Skin epidermis (tissue), 12 donors: ENCODE measurements around the gene ZBTB16.
A peak's percentile ranks its signal among the peaks of the same experiment; 100 is the strongest.

Experiments used
- H3K27ac ChIP-seq, 21 experiments: fragments of 200-600 bp; sonication (generic) in 11 of 21; one replicate each; pipeline ENCODE4 v1.5.0; 2020; ENCODE audit warnings: mild to moderate bottlenecking in 3 of 21, inconsistent platforms in 2 of 21, moderate library complexity in 2 of 21
- H3K4me3 ChIP-seq, 7 experiments: fragments of 200-600 bp; sonication (generic) in 2 of 7; one replicate each; pipeline ENCODE4 v1.5.0; 2020; ENCODE audit warnings: inconsistent platforms in 2 of 7, mild to moderate bottlenecking in 2 of 7, moderate library complexity in 1 of 7

The ZBTB16 gene

DNA sequence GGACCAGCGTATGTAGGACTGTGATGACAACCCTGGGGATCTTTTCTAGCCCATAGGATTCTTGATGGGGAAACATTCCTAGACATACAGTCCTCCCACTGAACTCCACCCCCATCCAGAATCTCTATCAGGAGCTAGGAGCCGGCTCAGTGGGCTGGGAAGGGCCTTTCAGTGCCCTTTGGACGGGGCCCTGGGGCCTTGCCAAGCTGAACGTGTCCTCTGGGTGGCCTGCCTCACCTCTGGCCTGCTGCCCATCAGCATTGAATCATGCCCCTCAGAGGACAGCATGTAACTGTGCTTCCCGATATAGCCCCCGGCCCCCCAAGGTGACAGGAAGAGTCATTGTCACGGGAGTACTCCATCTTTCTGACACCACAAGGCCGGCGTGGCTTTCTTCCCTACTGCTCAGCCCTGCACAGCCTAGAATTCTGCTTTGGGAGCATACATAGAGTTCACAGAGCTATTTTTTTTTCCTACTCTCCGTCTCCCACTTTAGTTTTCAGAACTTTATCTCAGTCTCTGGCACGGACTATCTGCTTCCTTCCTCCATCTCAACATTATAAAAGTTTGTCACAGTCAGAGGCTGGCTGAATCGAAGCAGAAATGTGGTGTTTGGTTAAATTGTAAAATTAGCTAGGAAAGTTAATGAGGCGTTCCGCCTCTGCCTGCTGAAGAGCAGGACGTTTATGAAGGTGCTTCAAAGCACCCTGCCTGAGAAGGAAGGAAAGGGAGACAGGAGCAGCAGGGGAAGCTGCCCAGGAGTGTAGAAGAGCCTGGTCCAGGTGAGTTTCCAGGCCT lies 111.9 kb downstream of the ZBTB16 start:
- no peak overlapping the region for H3K4me3 ChIP-seq
- peak overlapping the region in 8 of 21 experiments; percentile 17 to 72 (median 46) for H3K27ac ChIP-seq

DNA sequence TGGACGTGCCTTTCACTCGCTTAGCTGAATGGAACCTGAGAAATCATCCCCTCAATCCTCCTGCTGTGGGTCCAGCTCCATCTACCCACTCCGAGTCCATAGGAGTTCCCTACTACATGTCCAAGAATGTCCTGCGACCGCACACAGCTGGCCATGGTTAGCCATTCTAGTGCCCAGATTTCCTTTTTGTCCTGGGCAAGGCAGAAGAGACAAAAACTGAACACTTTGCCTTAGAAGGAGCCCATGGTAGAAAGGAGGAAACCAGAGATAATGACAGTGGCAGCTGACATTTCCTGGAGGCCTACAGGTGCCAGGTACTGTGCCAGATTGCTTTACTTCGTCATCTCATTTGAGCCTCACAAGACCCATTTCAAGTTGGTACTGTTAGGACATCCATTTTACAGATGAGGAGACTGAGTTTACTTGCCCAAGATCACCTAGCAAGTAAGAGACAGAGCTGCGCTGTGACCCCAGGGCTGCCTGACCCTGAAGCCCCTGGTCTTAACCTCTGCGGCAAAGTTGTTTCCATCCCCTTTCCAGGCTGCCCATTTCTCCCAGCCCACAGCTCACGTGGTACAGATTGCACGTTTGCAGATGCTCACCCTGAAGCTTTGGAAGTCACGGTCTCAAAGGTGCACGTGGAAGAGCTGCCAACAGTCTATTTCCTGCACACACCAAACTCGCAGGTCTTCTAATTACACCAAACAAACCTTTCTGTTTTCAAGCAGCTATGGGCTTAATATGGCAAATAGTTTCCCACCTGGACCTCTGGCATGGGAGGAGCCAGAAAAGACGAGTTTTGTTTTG lies 112.7 kb downstream of the ZBTB16 start:
- Histone ChIP-seq H3K27ac (peak overlapping the region in 12 of 21 experiments; percentile 7 to 72 (median 38)), H3K4me3 (no peak overlapping the region)

- H3K27ac ChIP-seq, result peak overlapping the region in 9 of 21 experiments; percentile 7 to 72 (median 32)
- H3K4me3 ChIP-seq, result no peak overlapping the region
Observed at GRCh38 chr11:114172871-114173444, 113.4 kb downstream of the ZBTB16 start.

DNA sequence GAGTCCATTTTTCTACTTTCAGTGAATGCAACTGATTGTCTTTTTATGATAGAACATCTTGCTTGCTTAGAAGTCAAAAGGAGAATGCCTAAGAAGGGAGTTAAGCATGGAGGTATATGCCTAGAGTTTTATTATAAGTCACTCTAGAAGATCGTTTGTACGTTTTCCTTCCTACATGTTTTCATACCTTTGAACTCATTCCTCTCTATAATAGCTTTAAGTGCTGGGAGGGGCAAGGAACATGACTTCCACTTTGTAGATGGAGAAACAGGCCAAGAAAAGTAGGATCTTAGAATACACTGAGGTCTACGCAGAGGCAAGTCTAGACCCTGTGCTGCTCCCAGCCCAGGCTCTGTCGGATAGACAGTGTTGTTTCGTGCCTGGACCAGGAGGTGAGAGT lies 114.3 kb downstream of the ZBTB16 start:
- peak overlapping the region in 1 of 21 experiments; percentile 72 for H3K27ac ChIP-seq
- H3K4me3 ChIP-seq, result no peak overlapping the region

DNA sequence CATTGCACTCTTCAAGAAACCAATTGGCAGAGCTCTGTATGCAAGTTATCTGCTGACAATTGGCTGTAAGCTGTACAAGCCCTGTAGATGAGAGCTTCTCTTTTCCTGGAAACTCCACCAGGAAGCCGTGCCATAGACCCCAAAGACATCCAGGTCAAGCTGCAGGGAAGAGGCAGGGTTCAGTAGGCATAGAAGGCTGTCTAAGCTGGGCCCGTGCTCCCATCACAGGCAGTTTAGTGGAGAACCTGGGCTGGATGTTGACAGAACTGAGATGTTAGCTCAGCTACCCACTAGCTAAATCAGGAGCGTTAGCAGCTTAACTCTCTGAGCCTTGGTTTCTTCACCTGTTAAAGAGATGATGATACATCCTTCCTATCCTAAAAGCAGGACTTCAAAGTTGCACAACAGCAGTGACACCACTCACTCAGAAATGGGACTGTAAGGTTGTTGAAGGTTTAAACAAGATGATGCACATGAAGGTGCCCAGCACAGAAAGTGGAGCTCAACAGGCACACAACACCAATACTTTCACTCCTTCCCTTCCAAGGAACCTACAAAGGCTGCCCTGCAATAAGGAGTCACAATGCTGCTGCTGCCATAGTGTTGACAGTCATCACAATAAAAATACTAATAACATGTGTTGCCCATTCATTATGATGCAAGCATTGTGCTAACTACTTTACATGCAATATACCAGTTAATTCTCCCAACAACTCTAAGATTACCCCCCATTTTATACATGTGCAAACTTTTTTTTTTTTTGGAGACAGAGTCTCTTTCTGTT lies 115.4 kb downstream of the ZBTB16 start:
- Histone ChIP-seq H3K27ac (peak overlapping the region in 1 of 21 experiments; percentile 1), H3K4me3 (no peak overlapping the region)

DNA sequence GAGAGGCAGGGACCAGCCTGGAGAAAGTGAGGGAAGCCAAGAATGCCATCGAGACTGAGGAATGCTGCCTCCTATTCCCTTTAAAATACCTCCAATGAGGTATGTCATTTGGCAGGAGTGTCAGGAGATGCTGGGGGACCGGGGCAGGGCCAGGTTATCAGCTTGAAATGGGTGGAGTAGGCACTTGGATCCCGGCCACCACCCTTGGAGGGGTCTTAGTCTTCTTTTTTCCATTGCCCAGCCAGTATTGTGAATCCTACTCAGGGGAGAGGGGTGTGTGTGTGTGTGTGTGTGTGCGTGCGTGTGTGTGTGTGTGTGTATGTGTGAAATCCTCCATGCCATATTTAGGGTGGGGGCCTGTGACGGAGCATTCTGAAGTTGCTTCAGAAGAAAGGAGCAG lies 116.2 kb downstream of the ZBTB16 start:
- Histone ChIP-seq H3K27ac (peak overlapping the region in 2 of 21 experiments; percentile 1 to 43), H3K4me3 (no peak overlapping the region)

DNA sequence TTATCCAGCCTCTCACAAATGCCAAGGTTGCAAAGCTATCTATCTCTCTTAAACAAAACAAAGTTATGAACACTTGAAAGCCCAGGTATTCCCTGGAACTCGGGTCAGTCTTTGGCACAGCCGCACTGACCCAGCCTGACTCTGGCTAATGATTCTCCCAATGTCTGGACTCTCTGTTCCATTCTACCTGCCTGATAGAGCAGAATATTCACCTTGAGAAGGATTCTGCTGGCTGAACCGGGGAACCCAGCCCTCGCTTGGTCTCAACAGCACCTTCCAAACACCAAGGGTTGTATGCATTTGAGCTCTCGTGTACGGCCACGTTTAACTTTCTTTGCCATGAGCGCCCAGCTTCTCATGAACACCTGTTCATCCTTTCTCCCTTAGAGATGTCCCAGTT lies 116.8 kb downstream of the ZBTB16 start:
- H3K4me3 ChIP-seq, result no peak overlapping the region

GRCh38 chr11:114178656-114179055 lies 119.1 kb downstream of the ZBTB16 start:
- Histone ChIP-seq H3K4me3 (no peak overlapping the region), H3K27ac (peak overlapping the region in 12 of 21 experiments; percentile 20 to 81 (median 66))

More for the DNA sequence above, 116.8 kb downstream of the ZBTB16 start:
- peak overlapping the region in 1 of 21 experiments; percentile 1 for H3K27ac ChIP-seq

DNA sequence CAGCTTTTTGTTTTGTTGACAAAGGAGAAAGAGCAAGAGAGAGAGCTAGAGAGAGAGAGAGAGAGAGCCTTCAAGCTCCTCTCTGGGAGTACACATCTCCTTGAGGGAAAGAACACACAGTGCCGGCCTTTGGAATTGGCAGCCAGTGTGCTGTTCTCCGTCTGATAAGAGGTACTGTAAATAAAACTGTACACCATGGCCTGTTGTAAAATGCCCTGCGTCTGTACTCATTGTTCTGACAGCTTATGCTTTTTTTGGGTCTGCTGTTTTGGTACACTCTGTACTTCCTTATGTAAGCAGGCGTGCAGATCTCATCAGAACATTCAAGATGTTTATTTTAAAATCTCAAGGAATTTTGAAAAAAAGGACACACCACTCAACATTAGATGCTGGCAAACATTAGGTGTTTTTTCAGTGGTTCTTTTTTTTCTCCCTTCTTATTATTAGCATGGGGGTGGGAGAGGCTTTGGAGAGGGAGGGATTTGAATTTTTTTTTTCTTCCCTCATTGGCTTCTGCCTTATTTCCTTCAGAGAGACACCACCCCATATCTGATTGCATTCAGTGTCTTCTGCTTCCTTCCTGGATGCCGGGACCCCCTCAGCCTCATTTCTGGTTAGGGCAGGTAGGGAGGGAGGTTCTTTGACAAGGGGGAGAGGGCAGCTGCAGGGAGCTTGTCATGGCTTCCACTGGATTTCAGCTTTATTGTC lies 119.9 kb downstream of the ZBTB16 start:
- peak overlapping the region in 1 of 7 experiments; percentile 15 for H3K4me3 ChIP-seq

DNA sequence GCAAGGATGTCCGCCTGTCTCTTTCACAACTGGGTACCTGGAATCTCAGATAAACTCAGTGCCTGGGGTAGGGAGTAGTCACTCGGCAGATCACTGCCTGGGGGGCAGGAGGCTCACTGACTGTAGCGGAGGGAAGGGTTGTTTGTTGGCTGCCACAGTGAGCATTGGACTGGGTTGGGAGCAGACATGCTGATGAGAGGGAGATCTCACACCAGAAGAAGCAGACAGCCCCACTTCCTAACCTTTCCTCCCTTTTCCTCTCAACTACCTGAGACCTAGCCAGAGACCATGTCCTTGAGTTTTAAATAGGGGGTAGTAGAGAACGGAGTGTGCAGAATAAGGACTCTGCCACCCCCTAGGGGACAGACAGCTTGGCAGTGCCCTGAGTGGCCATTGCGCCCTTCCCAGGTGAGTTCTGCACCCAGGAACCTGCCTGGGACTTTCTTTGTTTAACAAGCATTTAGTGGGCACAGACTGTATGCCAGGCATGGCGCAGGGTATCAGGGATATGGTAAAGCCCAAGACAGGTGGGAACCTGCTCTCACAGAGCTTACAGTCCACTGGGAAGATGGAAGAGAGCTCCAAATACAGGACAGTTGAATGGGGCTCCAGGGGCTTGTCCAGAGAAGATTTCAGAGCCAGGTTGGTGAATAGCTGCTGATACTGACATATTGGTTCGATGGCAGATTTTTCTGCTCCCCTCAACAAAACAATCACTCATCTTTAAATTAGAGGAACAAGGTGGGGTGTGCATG lies 121.0 kb downstream of the ZBTB16 start:
- peak overlapping the region in 13 of 21 experiments; percentile 22 to 81 (median 66) for H3K27ac ChIP-seq
- H3K4me3 ChIP-seq, result peak overlapping the region in 1 of 7 experiments; percentile 15

More for the DNA sequence above, 119.9 kb downstream of the ZBTB16 start:
- H3K27ac ChIP-seq, result peak overlapping the region in 12 of 21 experiments; percentile 31 to 81 (median 68)

GRCh38 chr11:114181195-114181594 lies 121.7 kb downstream of the ZBTB16 start:
- Histone ChIP-seq H3K27ac (peak overlapping the region in 3 of 21 experiments; percentile 46 to 81 (median 74)), H3K4me3 (no peak overlapping the region)

DNA sequence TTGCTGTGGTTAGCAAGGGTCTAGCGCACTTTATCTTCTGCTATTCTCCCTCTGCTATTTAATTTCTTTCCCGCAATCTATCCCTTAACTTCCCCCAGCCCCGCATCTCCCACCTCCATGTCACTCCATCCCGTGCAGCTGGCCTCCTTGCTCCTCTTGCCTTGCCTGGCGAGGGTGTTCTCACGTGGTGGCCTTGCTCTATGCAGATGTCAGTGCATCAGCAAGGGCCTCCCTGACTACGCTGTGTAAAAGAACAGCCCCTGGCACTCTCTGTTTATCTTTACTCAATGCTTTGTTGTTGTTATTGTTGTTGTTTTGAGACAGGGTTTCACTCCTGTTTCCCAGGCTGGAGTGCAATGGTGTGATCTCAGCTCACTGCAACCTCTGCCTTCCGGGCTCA lies 122.2 kb downstream of the ZBTB16 start:
- no peak overlapping the region for H3K4me3 ChIP-seq
- H3K27ac ChIP-seq, result peak overlapping the region in 1 of 21 experiments; percentile 81

- Histone ChIP-seq H3K4me3 (no peak overlapping the region), H3K27ac (peak overlapping the region in 11 of 21 experiments; percentile 2 to 81 (median 59))
Observed at GRCh38 chr11:114182471-114183043, 123.0 kb downstream of the ZBTB16 start.

- Histone ChIP-seq H3K4me3 (no peak overlapping the region), H3K27ac (peak overlapping the region in 13 of 21 experiments; percentile 2 to 81 (median 55))
Observed at GRCh38 chr11:114183044-114183511, 123.6 kb downstream of the ZBTB16 start.

- Histone ChIP-seq H3K4me3 (no peak overlapping the region), H3K27ac (no peak overlapping the region)
Observed at GRCh38 chr11:114185436-114185835, 125.9 kb downstream of the ZBTB16 start.

GRCh38 chr11:114187173-114187572 lies 127.7 kb downstream of the ZBTB16 start:
- Histone ChIP-seq H3K4me3 (no peak overlapping the region), H3K27ac (peak overlapping the region in 1 of 21 experiments; percentile 63)

DNA sequence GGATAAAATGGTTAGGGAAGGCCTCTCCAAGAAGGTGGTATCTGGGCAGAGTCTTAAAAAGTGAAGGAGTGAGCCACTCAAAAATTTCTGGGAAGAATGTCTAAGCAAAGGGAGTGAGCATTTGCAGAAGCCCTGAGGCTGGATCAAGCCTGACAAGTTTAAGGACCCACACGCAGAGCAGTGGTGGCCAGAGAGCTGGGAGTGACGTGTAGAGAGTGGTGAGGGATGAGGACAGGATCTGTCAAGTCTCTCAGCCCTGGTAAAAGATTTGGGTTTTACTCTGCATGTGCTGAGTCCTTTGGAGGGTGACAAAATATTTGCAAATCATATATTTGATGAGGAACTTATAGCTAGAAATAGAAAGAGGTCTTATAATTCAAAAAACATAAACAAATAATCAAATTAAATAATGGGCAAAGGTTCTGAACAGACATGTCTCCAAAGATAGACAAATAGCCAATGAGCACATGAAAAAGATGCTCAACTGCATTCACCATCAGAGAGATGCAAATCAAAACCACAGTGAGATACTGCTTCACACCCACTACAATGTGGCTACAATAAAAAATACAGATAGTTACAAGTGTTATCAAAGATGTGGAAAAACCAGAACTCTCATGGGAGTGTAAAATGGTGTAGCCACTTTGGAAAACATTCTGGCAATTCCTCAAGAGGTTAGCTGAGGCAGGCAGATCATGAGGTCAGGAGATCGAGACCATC lies 129.5 kb downstream of the ZBTB16 start:
- no peak overlapping the region for H3K4me3 ChIP-seq
- H3K27ac ChIP-seq, result no peak overlapping the region
